SKM-1 (cell line): Measurements from ENCODE around the gene E2F7.

Experiments used
- DNase-seq: peaks from one replicate; lab custom pipeline; 2025; ENCODE audit not compliant: unreplicated experiment; lab: John Stamatoyannopoulos, UW

Gene E2F7

GRCh38 chr12:77070382-77070781, 5.0 kb upstream of the E2F7 start:
- DNase-seq = no peak

- no peak for DNase-seq
These were observed 441 bp downstream of the E2F7 start for GRCh38 chr12:77064896-77065360.

- no peak for DNase-seq
These were observed 2.4 kb downstream of the E2F7 start for GRCh38 chr12:77062846-77063461.

- DNase-seq = no peak
These were observed 3.0 kb downstream of the E2F7 start for GRCh38 chr12:77062396-77062795.

- DNase-seq = no peak
These were observed 4.5 kb downstream of the E2F7 start for GRCh38 chr12:77060883-77061240.

- DNase-seq = peak; percentile 31
These were observed 5.1 kb downstream of the E2F7 start for GRCh38 chr12:77060136-77060882.

- DNase-seq = no peak
These were observed 6.6 kb downstream of the E2F7 start for GRCh38 chr12:77058740-77059139.

GRCh38 chr12:77054851-77055250, 10.5 kb downstream of the E2F7 start:
- no peak for DNase-seq

- DNase-seq = no peak
These were observed 12.1 kb downstream of the E2F7 start for GRCh38 chr12:77053259-77053658.

- peak; percentile 14 for DNase-seq
These were observed 15.5 kb downstream of the E2F7 start for GRCh38 chr12:77049767-77050353.

GRCh38 chr12:77047341-77048109, 17.8 kb downstream of the E2F7 start:
- DNase-seq = no peak

GRCh38 chr12:77046468-77046867, 18.9 kb downstream of the E2F7 start:
- DNase-seq = no peak

GRCh38 chr12:77045183-77045582, 20.2 kb downstream of the E2F7 start:
- no peak for DNase-seq

- DNase-seq = no peak
These were observed 20.6 kb downstream of the E2F7 start for GRCh38 chr12:77044721-77045120.

- DNase-seq = no peak
These were observed 22.5 kb downstream of the E2F7 start for GRCh38 chr12:77042833-77043232.

GRCh38 chr12:77040231-77040630, 25.1 kb downstream of the E2F7 start:
- no peak for DNase-seq

- DNase-seq = no peak
These were observed 30.1 kb downstream of the E2F7 start for GRCh38 chr12:77035226-77035625.

- no peak for DNase-seq
These were observed 31.5 kb downstream of the E2F7 start for GRCh38 chr12:77033658-77034536.

GRCh38 chr12:77032406-77032805, 33.0 kb downstream of the E2F7 start:
- DNase-seq = no peak

- DNase-seq = no peak
These were observed 33.6 kb downstream of the E2F7 start for GRCh38 chr12:77031745-77032144.
